ENCODE data around the gene HPN. TPM values are rescaled to one million over a fixed set of nuclear protein-coding genes. Genes with fewer than 3 reads are reported as not detected.

HPN gene
- total and polyA plus RNA-seq, 2 experiments from 2014 or later: 150 to 241 TPM

GRCh38 chr19:35066691-35067563, 25.4 kb downstream of the HPN start:
- no peak overlapping the region for H3K4me3 ChIP-seq
- WGBS (ENCODE audit: low lambda C conversion rate, missing lambda C conversion rate): 25% methylated on average over 14 of the region's 14 CpGs
- H3K9me2 ChIP-seq (replicated peaks; ENCODE audit: insufficient read depth): no peaks in the 10 kb centered on the region
- no peaks in the 10 kb centered on the region for H3K27me3 ChIP-seq
- H3K9me3 ChIP-seq (ENCODE audit: low read depth): no peaks in the 10 kb centered on the region
- H3K4me1 ChIP-seq (ENCODE audit: insufficient read depth): peaks cover 7% of the 10 kb centered on the region
- H3K79me2 ChIP-seq: no peaks in the 10 kb centered on the region
- TF ChIP-seq CTCF (IDR thresholded peaks at IDR 0.05; ENCODE audit: poor library complexity) (peak; percentile 92), EZH2phosphoT487 (IDR thresholded peaks at IDR 0.05; ENCODE audit: low read depth, severe bottlenecking, unreplicated experiment) (no peak), EZH2 (IDR thresholded peaks at IDR 0.05; ENCODE audit: borderline replicate concordance) (no peak)
- no peak overlapping the region for H2AFZ ChIP-seq
- H3K4me2 ChIP-seq: no peak overlapping the region
- peak; percentile 94 for DNase-seq (ENCODE audit: low spot score)
- H4K20me1 ChIP-seq (ENCODE audit: insufficient read depth, poor library complexity, severe bottlenecking): no peaks in the 10 kb centered on the region
- no peaks in the 10 kb centered on the region for H3K36me3 ChIP-seq (replicated peaks; ENCODE audit: insufficient read depth, low read depth)
- H3K27ac ChIP-seq: peak overlapping the region; percentile 21

- no peak for DNase-seq (ENCODE audit: low spot score)
- H3K4me3 ChIP-seq: no peak overlapping the region
- TF ChIP-seq CTCF (IDR thresholded peaks at IDR 0.05; ENCODE audit: poor library complexity) (no peak), EZH2 (IDR thresholded peaks at IDR 0.05; ENCODE audit: borderline replicate concordance) (no peak), EZH2phosphoT487 (IDR thresholded peaks at IDR 0.05; ENCODE audit: low read depth, severe bottlenecking, unreplicated experiment) (no peak)
- peak overlapping the region; percentile 6 for H3K4me2 ChIP-seq
- H3K27me3 ChIP-seq: no peaks in the 10 kb centered on the region
- H3K9me2 ChIP-seq (replicated peaks; ENCODE audit: insufficient read depth): no peaks in the 10 kb centered on the region
- no peaks in the 10 kb centered on the region for H4K20me1 ChIP-seq (ENCODE audit: insufficient read depth, poor library complexity, severe bottlenecking)
- H3K27ac ChIP-seq: no peak overlapping the region
- no peaks in the 10 kb centered on the region for H3K9me3 ChIP-seq (ENCODE audit: low read depth)
- H3K4me1 ChIP-seq (ENCODE audit: insufficient read depth): peaks cover 7% of the 10 kb centered on the region
- no peaks in the 10 kb centered on the region for H3K36me3 ChIP-seq (replicated peaks; ENCODE audit: insufficient read depth, low read depth)
- no peaks in the 10 kb centered on the region for H3K79me2 ChIP-seq
- WGBS (ENCODE audit: low lambda C conversion rate, missing lambda C conversion rate): 67% methylated on average over 10 of the region's 10 CpGs
- H2AFZ ChIP-seq: no peak overlapping the region
These were observed 27.6 kb downstream of the HPN start for GRCh38 chr19:35068941-35069634.

- Histone ChIP-seq H3K4me2 (no peak overlapping the region), H3K79me2 (no peaks in the 10 kb centered on the region), H3K9me3 (ENCODE audit: low read depth) (no peaks in the 10 kb centered on the region), H3K4me1 (ENCODE audit: insufficient read depth) (peaks cover 7% of the 10 kb centered on the region), H3K27ac (no peak overlapping the region), H3K9me2 (replicated peaks; ENCODE audit: insufficient read depth) (no peaks in the 10 kb centered on the region), H3K27me3 (no peaks in the 10 kb centered on the region), H3K4me3 (no peak overlapping the region), H2AFZ (no peak overlapping the region), H3K36me3 (replicated peaks; ENCODE audit: insufficient read depth, low read depth) (no peaks in the 10 kb centered on the region), H4K20me1 (ENCODE audit: insufficient read depth, poor library complexity, severe bottlenecking) (no peaks in the 10 kb centered on the region)
- 96% methylated on average over 1 of the region's 1 CpG for WGBS (ENCODE audit: low lambda C conversion rate, missing lambda C conversion rate)
- no peak for TF ChIP-seq EZH2 (IDR thresholded peaks at IDR 0.05; ENCODE audit: borderline replicate concordance)
- no peak for TF ChIP-seq EZH2phosphoT487 (IDR thresholded peaks at IDR 0.05; ENCODE audit: low read depth, severe bottlenecking, unreplicated experiment)
- TF ChIP-seq CTCF (IDR thresholded peaks at IDR 0.05; ENCODE audit: poor library complexity): no peak
- no peak for DNase-seq (ENCODE audit: low spot score)
These were observed 28.2 kb downstream of the HPN start for GRCh38 chr19:35069696-35070095.
